K562 (cell line): ENCODE data around the gene TMEM176B. TPM values are rescaled to one million over a fixed set of nuclear protein-coding genes. Genes with fewer than 3 reads are reported as not detected.

Experiments
- CUX1 ChIP-seq: fragments of 200-800 bp; sonication (Bioruptor generic); IDR thresholded peaks from 2 replicates; pipeline ENCODE4 v1.6.1; 2016; ENCODE audit warnings: missing genetic modification characterization, missing compliant biosample characterization
- PPARD ChIP-seq: fragments of 250-450 bp; sonication (Bioruptor Pico); IDR thresholded peaks from 2 replicates; pipeline ENCODE4 v1.8.0; 2022; ENCODE audit warnings: inconsistent platforms, mild to moderate bottlenecking, moderate library complexity
- PRDM10 ChIP-seq: fragments of 450-650 bp; IDR thresholded peaks from 2 replicates; pipeline ENCODE4 v1.6.1; 2018; ENCODE audit not compliant: partially characterized antibody
- TBL1XR1 ChIP-seq, 2 experiments: IDR thresholded peaks; 2 replicates each; pipeline ENCODE4 v1.6.1; 2012; ENCODE audit warnings: improper control_type of control experiment in 2 of 2, low read length in 2 of 2, mild to moderate bottlenecking in 1 of 2
- THRB ChIP-seq: fragments of 450-650 bp; formaldehyde crosslinking; conservative IDR thresholded peaks from 2 replicates; pipeline ENCODE4 v1.4.0; 2022; ENCODE audit warnings: mild to moderate bottlenecking, missing genetic modification characterization
- YY1 ChIP-seq, 3 experiments: IDR thresholded peaks; 2 replicates each; pipeline ENCODE4 v1.6.1; 2011; ENCODE audit warnings: low read length in 2 of 3, mild to moderate bottlenecking in 2 of 3, moderate library complexity in 2 of 3, borderline replicate concordance in 1 of 3, control low read depth in 1 of 3, low read depth in 1 of 3; ENCODE audit not compliant: insufficient read depth in 3 of 3, insufficient replicate concordance in 2 of 3, control insufficient read depth in 1 of 3, insufficient read length in 1 of 3; ENCODE audit errors: extremely low read depth in 1 of 3
- polyA plus RNA-seq, 8 experiments: library from polyadenylated mRNA; depleted of rRNA in 4 of 8; stranded (reverse) in 5 of 8; unstranded in 3 of 8; fragments of >200 nt; fragmentation: Nextera tagmentation in 2 of 8; fragmentation: Illumina TruSeq in 1 of 8; extraction: Ambion mirVana in 2 of 8; extraction: Trizol in 1 of 8; gene quantifications; 2 replicates each; pipeline versions ENCODE4 v1.2.1 to v1.2.3, GENCODE V29; 2011 to 2014; ENCODE audit warnings: inconsistent platforms in 1 of 8, missing spikeins in 1 of 8
- total RNA-seq, 7 experiments: library from RNA; depleted of rRNA in 6 of 7; stranded (reverse); fragments of >200 nt in 6 of 7; fragmentation: Illumina TruSeq in 2 of 7; extraction: Trizol in 2 of 7; gene quantifications; 2 replicates each; pipeline versions ENCODE4 v1.2.1 to v1.2.3, GENCODE V29; 2011 to 2021; ENCODE audit warnings: low replicate concordance in 1 of 7

The TMEM176B gene
- total and polyA plus RNA-seq, 9 of the 15 experiments (the other 6 are each of a cell fraction or from before 2014, with no cell fraction given): 0.19 to 0.60 TPM; not detected in 7

- no peak for TF ChIP-seq CUX1 (CRISPR knock-in tag)
- no peak for TF ChIP-seq PRDM10
- no peak for TF ChIP-seq THRB (CRISPR knock-in tag)
- TF ChIP-seq TBL1XR1 (IDR thresholded peaks at IDR 0.05; ENCODE audit: low read length in 2 of 2): no peak
- no peak for TF ChIP-seq YY1 (IDR thresholded peaks at IDR 0.05; ENCODE audit: borderline replicate concordance in 1 of 3, control insufficient read depth in 1 of 3, extremely low read depth in 1 of 3, insufficient read depth in 3 of 3, insufficient read length in 1 of 3, insufficient replicate concordance in 2 of 3, low read depth in 1 of 3, low read length in 2 of 3)
- TF ChIP-seq PPARD: no peak
- TF ChIP-seq, all 486 proteins: peak for 0
Measured at GRCh38 chr7:150766334-150766709, 33.8 kb downstream of the TMEM176B start (continued).
